Right kidney (tissue), 1 donor: ENCODE data around the gene SFTPD.
A peak's percentile ranks its signal among the peaks of the same experiment; 100 is the strongest.
"Not testable (repeated sequence)": the region's sequence is repeated elsewhere in the genome, so short reads cannot be mapped to it uniquely, and the experiment has no call there.

ENCODE experiments used
- DNase-seq: peaks from one replicate; pipeline ENCODE4 v3.0.0-alpha.2; 2016

Gene SFTPD

DNA sequence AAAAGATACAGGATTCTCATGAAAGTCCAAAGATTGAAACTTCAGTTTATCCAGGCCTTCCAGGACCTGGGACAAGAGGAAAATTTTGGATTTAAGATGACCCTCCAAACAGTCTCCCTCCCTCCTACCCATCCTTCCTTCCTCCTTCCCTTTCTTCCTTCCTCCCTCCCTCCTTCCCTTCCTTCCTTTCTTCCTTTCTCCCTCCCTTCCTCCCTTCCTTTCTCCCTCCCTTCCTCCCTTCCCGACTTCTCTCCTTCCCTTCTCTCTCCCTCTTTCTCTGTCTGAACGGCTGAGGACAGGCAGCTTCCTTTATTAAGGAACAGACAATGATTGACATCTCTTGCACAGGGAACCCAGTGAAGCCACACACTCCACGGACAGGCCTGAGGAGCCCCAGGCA is 23.3 kb downstream of the SFTPD start:
- DNase-seq = no peak

DNA sequence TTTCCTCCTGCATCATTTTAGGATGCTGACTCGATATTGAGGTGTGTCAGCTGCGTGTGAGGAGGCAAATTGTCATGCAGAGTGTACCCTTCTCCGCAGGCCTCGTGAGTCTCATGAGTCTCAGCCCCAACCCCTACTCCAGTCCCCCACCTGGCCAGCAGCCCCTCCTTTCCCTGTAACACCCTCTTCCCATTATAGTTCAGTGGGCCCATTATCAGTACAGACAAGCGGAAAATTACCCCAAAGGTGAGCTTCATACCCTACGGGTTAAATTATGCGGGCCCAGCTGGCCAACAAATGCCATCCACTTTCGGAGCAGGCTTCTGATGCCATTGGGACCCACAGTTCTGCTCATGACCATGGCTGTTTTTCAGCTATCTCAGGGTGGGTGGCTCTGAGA is 25.2 kb downstream of the SFTPD start:
- no peak for DNase-seq

DNA sequence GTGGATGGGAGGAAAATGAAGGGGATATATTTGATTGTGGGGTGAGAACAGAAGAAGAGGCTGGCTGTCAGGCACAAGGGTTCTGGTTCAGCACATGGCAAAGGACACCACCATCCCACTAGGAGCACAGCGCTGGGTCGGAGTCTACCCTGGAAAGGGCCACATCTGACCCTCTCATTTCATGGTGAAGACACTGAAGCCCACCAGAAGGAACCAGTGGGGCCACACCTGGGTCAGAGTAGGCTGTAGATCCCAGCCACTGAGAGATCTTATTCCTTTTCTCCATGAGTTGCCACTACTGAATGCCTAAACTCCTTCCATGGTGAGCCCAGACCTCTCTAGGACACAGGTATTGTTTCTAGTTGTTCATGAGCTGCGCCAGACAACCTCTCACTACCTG is 25.8 kb downstream of the SFTPD start:
- DNase-seq = no peak

DNA sequence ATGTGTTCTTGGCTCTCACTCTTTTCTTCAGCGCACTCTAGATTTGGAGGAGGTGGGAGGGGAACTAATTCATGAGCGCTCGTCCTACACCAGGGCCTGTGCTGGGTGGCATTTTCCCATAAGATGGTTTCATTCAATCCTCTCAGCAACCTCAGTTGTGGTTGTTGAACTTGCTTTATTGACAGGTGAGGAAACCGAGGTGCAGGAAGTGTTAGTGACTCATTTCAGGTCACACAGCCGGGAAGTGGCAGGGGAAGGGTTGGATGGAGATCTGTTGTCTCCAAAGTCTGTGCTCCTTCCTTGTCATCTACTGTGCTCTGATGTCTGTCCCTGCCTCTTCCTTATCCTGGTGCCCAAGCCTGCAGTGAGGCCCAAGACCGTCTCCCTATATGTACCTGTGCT is 26.9 kb downstream of the SFTPD start:
- DNase-seq = not testable (repeated sequence)

DNA sequence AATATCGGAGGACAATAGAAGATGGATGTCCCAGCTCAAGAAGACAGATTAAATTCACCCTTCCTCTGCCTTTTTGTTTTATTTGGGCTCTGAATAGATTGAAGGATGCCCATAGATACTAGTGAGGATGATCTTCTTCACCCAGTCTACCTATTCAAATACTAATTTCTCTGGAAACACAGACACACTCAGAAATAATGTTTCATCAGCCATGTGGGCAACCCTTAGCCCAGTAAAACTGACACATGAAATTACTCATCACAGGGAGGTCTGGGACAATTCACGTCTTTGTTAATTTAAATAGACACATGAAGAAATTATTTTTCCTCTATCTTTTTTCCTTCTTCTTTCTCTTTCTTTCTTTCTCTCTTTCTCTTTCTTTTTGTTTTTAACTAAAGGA is 33.1 kb downstream of the SFTPD start:
- DNase-seq = not testable (repeated sequence)

DNA sequence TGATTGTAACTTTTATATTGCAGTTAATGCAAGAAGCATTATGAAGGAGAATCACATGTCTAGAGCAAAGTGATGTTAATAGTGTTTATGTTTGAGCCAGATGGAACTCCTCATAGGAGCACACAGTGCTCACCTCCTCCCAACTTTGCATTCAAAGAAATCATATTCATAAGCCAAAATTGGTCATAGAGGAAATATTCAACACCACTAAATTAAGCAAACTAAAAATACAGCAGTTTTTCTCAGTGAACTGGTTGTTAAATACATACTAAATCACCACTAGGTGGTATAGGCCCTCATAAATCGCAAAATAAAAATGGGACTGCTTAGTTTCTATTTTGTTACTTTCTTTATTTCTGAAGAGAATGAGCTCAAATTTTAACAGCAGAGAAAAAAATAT is 34.4 kb downstream of the SFTPD start:
- DNase-seq = not testable (repeated sequence)

DNA sequence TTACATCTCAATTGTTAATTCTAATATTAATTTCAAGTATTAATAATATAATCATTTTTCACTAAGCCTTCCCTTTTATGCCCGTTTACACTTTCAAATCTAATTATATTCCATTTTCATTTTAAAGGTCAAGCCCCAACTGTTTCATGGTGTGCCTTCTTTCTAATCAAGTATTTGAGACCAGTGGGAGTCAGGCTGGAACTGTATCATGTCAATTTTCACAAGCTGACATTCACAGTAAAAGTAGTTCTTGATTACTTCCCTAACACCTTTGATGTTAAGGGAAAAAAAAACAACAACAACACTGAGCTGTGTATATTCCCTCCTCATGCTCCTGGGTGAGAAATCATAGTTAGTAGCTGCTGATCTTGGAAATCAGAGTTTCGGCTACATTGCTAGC is 38.1 kb downstream of the SFTPD start:
- no peak for DNase-seq

- no peak for DNase-seq
Observed at GRCh38 chr10:79910344-79910743, 38.6 kb downstream of the SFTPD start.

DNA sequence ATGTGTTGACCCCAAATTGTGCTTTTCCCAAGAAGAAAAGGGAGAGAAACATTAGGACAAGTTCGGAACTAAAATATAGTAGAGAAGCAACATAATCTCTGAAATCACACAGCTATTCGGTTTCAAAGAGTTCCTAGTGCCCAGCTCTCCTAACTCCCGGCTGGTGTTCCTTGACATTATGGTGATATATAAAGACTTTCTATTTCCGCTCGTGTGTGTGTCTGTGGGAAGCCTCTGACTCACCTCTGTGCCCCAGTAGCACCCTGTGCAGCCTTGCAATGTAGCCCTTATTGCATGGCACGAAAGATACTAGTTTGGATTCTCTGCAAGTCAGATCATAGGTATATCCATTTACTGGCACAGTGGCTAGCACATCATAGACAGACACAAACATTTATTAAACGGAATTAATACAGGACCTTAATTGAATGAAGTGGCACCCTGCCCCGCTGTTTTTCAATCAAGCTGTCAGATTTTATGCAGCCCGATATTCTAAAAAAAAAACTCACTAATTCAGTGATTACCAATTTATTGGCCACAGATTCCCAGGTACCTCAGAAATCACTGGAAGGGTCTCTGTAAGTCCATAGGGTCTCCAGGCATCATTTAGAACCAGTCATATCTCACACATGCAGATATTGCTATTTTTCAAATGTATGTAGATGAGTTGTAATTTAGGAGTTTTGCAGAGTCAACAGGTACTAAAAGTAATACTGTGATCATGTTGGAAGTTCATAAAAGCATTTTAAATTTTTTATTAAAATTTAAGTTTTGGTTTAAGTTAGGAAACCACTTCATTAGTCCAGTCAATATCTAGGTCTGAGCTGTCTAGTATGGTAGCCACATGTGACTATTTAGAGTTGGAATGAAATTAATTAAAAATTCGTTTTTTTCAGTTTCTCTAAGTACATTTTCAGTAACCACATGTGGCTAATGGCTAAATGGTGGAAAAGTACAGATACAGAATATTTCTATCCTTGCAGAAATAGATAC is 43.3 kb downstream of the SFTPD start:
- DNase-seq = no peak

DNA sequence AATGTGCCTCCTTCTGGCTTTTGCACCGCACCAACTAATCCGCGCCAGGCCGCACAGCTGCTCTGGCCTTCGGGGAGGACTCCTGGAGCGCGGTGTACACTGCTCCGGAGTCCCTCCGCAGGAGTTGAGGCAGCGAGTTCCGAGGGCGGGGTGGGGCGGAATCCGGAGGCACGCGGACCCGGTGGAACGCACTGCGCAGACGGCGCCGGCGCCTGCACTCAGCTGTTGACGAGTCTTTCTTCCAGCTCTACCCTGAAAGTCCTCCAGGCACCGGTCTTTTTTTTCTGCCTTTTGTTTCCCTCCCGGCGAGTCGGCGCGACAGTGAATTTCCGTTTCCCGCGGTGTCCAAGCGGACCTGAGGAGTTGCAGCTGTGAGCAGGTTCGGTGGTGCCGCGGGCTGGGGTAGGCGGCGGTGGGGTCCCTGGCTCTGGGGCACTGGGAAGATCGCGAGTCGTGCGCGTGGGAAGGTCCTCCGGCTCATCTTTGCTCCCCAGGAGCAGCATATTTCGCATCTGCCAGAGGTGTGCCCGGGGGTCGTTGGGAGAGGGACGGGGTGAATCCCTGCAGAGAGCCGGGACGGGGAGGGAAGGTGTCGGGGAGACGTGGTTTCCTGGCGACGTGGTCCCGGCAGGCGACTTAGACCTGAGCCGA is 44.1 kb downstream of the SFTPD start:
- DNase-seq = peak; percentile 88

DNA sequence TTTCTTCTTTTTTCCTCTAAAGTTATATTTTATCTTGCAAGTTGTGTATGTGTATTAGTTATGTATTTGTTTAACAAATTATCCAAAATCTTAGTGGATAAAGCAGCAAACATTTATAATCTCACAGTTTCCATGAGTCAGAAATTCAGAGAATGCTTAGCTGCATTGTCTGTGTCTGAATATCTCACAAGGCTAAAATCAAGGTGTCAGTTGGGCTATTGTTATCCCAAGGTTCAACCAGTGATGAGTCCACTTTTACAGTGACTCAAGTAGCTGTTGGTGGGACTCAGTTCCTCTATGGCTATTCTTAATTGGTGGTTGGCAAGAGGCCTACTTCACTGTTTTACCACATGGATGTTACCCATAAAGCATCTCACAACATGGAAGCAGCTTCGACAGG is 47.3 kb downstream of the SFTPD start:
- not testable (repeated sequence) for DNase-seq

DNA sequence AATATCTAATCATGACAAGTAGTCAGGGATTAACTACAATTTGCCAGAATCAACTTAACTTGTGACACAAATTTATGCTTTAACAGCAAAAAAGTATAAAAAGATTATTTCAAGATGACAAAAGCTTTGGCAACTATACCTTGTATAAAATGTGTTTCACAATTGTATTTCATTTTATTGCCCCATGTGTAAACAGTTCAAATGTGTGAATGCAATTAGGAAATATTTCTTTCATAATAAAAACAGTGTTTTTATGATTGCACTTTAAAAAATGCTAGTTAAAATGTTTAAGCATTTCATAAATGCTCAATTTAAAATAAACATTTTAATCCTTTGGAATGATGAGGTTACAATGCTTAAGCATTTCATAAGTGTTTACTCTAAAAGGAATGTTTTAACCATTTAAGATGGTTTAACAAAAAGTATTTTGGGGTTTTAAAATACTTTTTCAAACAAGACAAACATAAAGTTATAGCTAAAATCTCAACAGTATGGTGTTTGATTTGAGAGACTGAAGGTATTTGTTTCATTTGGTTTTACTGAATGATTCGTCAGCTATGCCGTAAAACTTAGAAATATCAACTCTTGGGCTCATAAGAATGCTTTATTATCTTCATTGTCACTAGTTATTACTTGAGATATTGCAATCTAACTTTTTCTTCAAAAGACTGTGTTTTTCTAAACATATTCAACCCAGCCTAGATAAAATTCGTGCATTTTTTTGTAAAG is 50.1 kb downstream of the SFTPD start:
- DNase-seq = no peak

DNA sequence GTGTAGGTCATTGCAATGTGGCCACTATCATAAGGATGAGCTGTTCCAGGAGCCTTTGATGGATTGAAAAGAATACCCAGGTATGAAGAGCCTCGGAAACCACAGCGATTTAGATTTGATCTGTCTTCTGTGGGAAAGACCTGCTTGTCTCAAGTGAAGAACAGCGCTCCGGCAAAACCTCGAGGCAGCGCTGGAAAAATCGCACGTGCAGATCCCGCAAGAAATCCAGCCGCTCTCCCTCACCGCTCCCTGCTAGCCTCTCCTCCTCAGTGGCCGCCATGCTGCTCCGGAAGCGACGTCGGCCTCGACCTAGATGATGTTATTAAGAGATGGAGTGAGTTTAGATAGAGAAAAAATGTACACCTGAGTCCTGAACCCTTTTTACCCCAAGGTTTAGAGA is 56.0 kb downstream of the SFTPD start:
- not testable (repeated sequence) for DNase-seq

- no peak for DNase-seq
Observed at GRCh38 chr10:79890469-79890868, 58.4 kb downstream of the SFTPD start.

DNA sequence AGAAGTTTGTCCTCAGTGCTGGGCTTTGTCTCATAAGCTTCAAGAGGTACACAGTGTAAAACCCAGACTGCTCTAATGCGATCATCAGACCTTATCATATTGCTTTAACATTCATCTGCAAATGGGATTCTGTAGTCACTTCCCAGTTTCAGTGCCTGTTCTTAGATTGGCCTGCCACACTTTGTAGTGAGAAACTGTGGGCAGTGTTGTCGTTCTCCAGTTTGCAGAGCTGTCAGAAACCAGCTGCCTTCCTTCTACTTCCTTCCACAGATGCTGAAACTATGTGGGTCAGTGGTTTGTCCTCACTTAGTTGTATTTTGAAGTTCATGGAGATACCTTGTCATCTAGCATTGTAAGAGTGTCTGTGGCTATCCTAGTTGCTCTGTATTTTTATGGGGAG is 59.9 kb downstream of the SFTPD start:
- DNase-seq = not testable (repeated sequence)
